ENCODE measurements around the gene DGKB. TPM values are rescaled to one million over a fixed set of nuclear protein-coding genes. Genes with fewer than 3 reads are reported as not detected.

The DGKB gene
- total RNA-seq, result 0.47 TPM
- long read RNA-seq, result 0 reads

GRCh38 chr7:14902589-14903067, at the start of gene DGKB:
Gene DGKB (minus strand): TSS chr7:14902751.
- intact Hi-C loops (cut with micrococcal nuclease), result no loop called here
- DNase-seq (peak; percentile 35), ATAC-seq (peak; percentile 88)

GRCh38 chr7:14950013-14950412, 47.5 kb upstream of the DGKB start:
- DNase-seq (no peak), ATAC-seq (no peak)
- intact Hi-C loops (cut with micrococcal nuclease), result no loop called here

- DNase-seq (no peak), ATAC-seq (no peak)
- intact Hi-C loops (cut with micrococcal nuclease), result no loop called here
Observed at GRCh38 chr7:14938181-14938580, 35.6 kb upstream of the DGKB start.

- no peak for ATAC-seq
- no peak for DNase-seq
- intact Hi-C loops (cut with micrococcal nuclease), result no loop called here
Observed at GRCh38 chr7:14937581-14937980, 35.0 kb upstream of the DGKB start.

GRCh38 chr7:14936554-14936953, 34.0 kb upstream of the DGKB start:
- intact Hi-C loops (cut with micrococcal nuclease), result no loop called here
- no peak for ATAC-seq
- no peak for DNase-seq

- intact Hi-C loops (cut with micrococcal nuclease), result no loop called here
- DNase-seq, result no peak
- peak; percentile 54 for ATAC-seq
Observed at GRCh38 chr7:14934839-14935238, 32.3 kb upstream of the DGKB start.

- DNase-seq (no peak), ATAC-seq (no peak)
- intact Hi-C loops (cut with micrococcal nuclease), result no loop called here
Observed at GRCh38 chr7:14931511-14932215, 29.1 kb upstream of the DGKB start.

GRCh38 chr7:14924398-14924797, 21.8 kb upstream of the DGKB start:
- no peak for ATAC-seq
- intact Hi-C loops (cut with micrococcal nuclease), result no loop called here
- DNase-seq, result no peak

GRCh38 chr7:14911077-14911476, 8.5 kb upstream of the DGKB start:
- ATAC-seq, result no peak
- DNase-seq, result no peak
- intact Hi-C loops (cut with micrococcal nuclease), result no loop called here

- intact Hi-C loops (cut with micrococcal nuclease), result no loop called here
- DNase-seq (no peak), ATAC-seq (no peak)
Observed at GRCh38 chr7:14908697-14909096, 6.1 kb upstream of the DGKB start.

GRCh38 chr7:14905764-14906163, 3.2 kb upstream of the DGKB start:
- intact Hi-C loops (cut with micrococcal nuclease), result no loop called here
- ATAC-seq, result no peak
- no peak for DNase-seq

- no peak for DNase-seq
- no peak for ATAC-seq
- intact Hi-C loops (cut with micrococcal nuclease), result no loop called here
Observed at GRCh38 chr7:14900051-14900450, 2.5 kb downstream of the DGKB start.

GRCh38 chr7:14899030-14899429, 3.5 kb downstream of the DGKB start:
- ATAC-seq (no peak), DNase-seq (no peak)
- intact Hi-C loops (cut with micrococcal nuclease), result no loop called here

GRCh38 chr7:14896461-14896860, 6.1 kb downstream of the DGKB start:
- no peak for DNase-seq
- intact Hi-C loops (cut with micrococcal nuclease), result no loop called here
- ATAC-seq, result no peak

- ATAC-seq (no peak), DNase-seq (no peak)
- intact Hi-C loops (cut with micrococcal nuclease), result no loop called here
Observed at GRCh38 chr7:14894826-14895225, 7.7 kb downstream of the DGKB start.

- DNase-seq (no peak), ATAC-seq (no peak)
- intact Hi-C loops (cut with micrococcal nuclease), result no loop called here
Observed at GRCh38 chr7:14892961-14893360, 9.6 kb downstream of the DGKB start.

GRCh38 chr7:14891289-14891688, 11.3 kb downstream of the DGKB start:
- intact Hi-C loops (cut with micrococcal nuclease), result no loop called here
- DNase-seq (no peak), ATAC-seq (no peak)

- intact Hi-C loops (cut with micrococcal nuclease), result no loop called here
- DNase-seq, result no peak
- no peak for ATAC-seq
Observed at GRCh38 chr7:14888962-14889361, 13.6 kb downstream of the DGKB start.

- ATAC-seq (no peak), DNase-seq (no peak)
- intact Hi-C loops (cut with micrococcal nuclease), result no loop called here
Observed at GRCh38 chr7:14886533-14886932, 16.0 kb downstream of the DGKB start.

GRCh38 chr7:14875941-14876587, 26.5 kb downstream of the DGKB start:
- intact Hi-C loops (cut with micrococcal nuclease), result no loop called here
- no peak for DNase-seq
- ATAC-seq, result no peak

- DNase-seq (no peak), ATAC-seq (no peak)
- intact Hi-C loops (cut with micrococcal nuclease), result no loop called here
Observed at GRCh38 chr7:14871880-14872279, 30.7 kb downstream of the DGKB start.
